H9 (cell line): Measurements from ENCODE around the gene CSMD2. TPM values are rescaled to one million over a fixed set of nuclear protein-coding genes. Genes with fewer than 3 reads are reported as not detected.

Source experiments
- DNase-seq: peaks from one replicate; pipeline ENCODE4 v3.0.0-alpha.2; 2017
- H2AFZ ChIP-seq: one replicate; pipeline ENCODE4 v1.6.1; 2013; ENCODE audit warnings: mild to moderate bottlenecking, low read length, control low read depth, moderate library complexity
- H2AK5ac ChIP-seq: 2 replicates; pipeline ENCODE4 v1.6.1; 2013; ENCODE audit warnings: low read length, control low read depth, mixed read lengths; ENCODE audit not compliant: insufficient read length
- H2BK120ac ChIP-seq: one replicate; pipeline ENCODE4 v1.6.1; 2013; ENCODE audit warnings: low read depth, mild to moderate bottlenecking, low read length, control low read depth, inconsistent platforms; ENCODE audit not compliant: poor library complexity, severe bottlenecking
- H2BK12ac ChIP-seq: 2 replicates; pipeline ENCODE4 v1.6.1; 2013; ENCODE audit warnings: low read length, control low read depth, mixed read lengths, low read depth; ENCODE audit not compliant: insufficient read length
- H2BK15ac ChIP-seq: 2 replicates; pipeline ENCODE4 v1.6.1; 2013; ENCODE audit warnings: low read depth, low read length, control low read depth
- H2BK20ac ChIP-seq: one replicate; pipeline ENCODE4 v1.6.1; 2013; ENCODE audit warnings: low read depth, mild to moderate bottlenecking, low read length, control low read depth, inconsistent platforms; ENCODE audit not compliant: poor library complexity, severe bottlenecking
- H2BK5ac ChIP-seq: 2 replicates; pipeline ENCODE4 v1.6.1; 2013; ENCODE audit warnings: low read length, control low read depth, mixed read lengths; ENCODE audit not compliant: insufficient read length
- H3K14ac ChIP-seq: 2 replicates; pipeline ENCODE4 v1.6.1; 2013; ENCODE audit warnings: low read length, control low read depth; ENCODE audit not compliant: insufficient read depth
- H3K18ac ChIP-seq: 2 replicates; pipeline ENCODE4 v1.6.1; 2013; ENCODE audit warnings: low read depth, mild to moderate bottlenecking, mixed read lengths, low read length, control low read depth; ENCODE audit not compliant: insufficient read length
- H3K23ac ChIP-seq: 2 replicates; pipeline ENCODE4 v1.6.1; 2013; ENCODE audit warnings: low read length, control low read depth, mixed read lengths, low read depth; ENCODE audit not compliant: insufficient read length
- H3K23me2 ChIP-seq: 2 replicates; pipeline ENCODE4 v1.6.1; 2013; ENCODE audit warnings: low read depth, mild to moderate bottlenecking, mixed read lengths, low read length, control low read depth; ENCODE audit not compliant: insufficient read length, poor library complexity, severe bottlenecking
- H3K27ac ChIP-seq: 2 replicates; pipeline ENCODE4 v1.5.1; 2013; ENCODE audit warnings: low read length, control low read depth, mixed read lengths, low read depth; ENCODE audit not compliant: insufficient read length
- H3K27me3 ChIP-seq: 2 replicates; pipeline ENCODE4 v1.6.1; 2013; ENCODE audit warnings: low read length, control low read depth, inconsistent platforms; ENCODE audit not compliant: insufficient read depth
- H3K4ac ChIP-seq: 2 replicates; pipeline ENCODE4 v1.6.1; 2013; ENCODE audit warnings: low read depth, mild to moderate bottlenecking, control low read depth, inconsistent platforms, low read length, moderate library complexity
- H3K4me1 ChIP-seq: 2 replicates; pipeline ENCODE4 v1.6.1; 2013; ENCODE audit warnings: low read length, control low read depth, inconsistent platforms; ENCODE audit not compliant: insufficient read depth
- H3K4me2 ChIP-seq: 2 replicates; pipeline ENCODE4 v1.6.1; 2013; ENCODE audit warnings: low read length, control low read depth, mixed read lengths; ENCODE audit not compliant: insufficient read length, insufficient read depth
- H3K56ac ChIP-seq: 2 replicates; pipeline ENCODE4 v1.6.1; 2013; ENCODE audit warnings: low read depth, mild to moderate bottlenecking, mixed read lengths, low read length, control low read depth; ENCODE audit not compliant: insufficient read length
- H3K79me1 ChIP-seq: 2 replicates; pipeline ENCODE4 v1.6.1; 2013; ENCODE audit warnings: low read depth, mild to moderate bottlenecking, moderate library complexity, low read length, control low read depth, inconsistent platforms; ENCODE audit not compliant: insufficient read depth, poor library complexity, severe bottlenecking
- H3K79me2 ChIP-seq: 2 replicates; pipeline ENCODE4 v1.6.1; 2013; ENCODE audit warnings: low read length, control low read depth, inconsistent platforms; ENCODE audit not compliant: insufficient read depth
- H3K9ac ChIP-seq: 2 replicates; pipeline ENCODE4 v1.6.1; 2013; ENCODE audit warnings: low read length, control low read depth, mixed read lengths; ENCODE audit not compliant: insufficient read length; ENCODE audit errors: extremely low read depth
- H3K9me3 ChIP-seq: one replicate; pipeline ENCODE4 v1.6.1; 2013; ENCODE audit warnings: low read depth, low read length, inconsistent platforms; ENCODE audit not compliant: control insufficient read depth
- H3T11ph ChIP-seq: one replicate; pipeline ENCODE4 v1.6.1; 2013; ENCODE audit warnings: mild to moderate bottlenecking, low read length, control low read depth, inconsistent platforms
- H4K20me1 ChIP-seq: one replicate; pipeline ENCODE4 v1.6.1; 2013; ENCODE audit not compliant: control insufficient read depth, insufficient read length, insufficient read depth
- H4K5ac ChIP-seq: 2 replicates; pipeline ENCODE4 v1.6.1; 2013; ENCODE audit warnings: low read depth, mild to moderate bottlenecking, mixed read lengths, low read length, control low read depth; ENCODE audit not compliant: insufficient read length
- H4K8ac ChIP-seq: replicated peaks from 2 replicates; pipeline ENCODE4 v1.6.1; 2013; ENCODE audit warnings: low read length, control low read depth, mixed read lengths, low read depth; ENCODE audit not compliant: insufficient read length
- H4K91ac ChIP-seq: 2 replicates; pipeline ENCODE4 v1.6.1; 2013; ENCODE audit warnings: low read depth, mild to moderate bottlenecking, moderate library complexity, mixed read lengths, low read length, control low read depth; ENCODE audit not compliant: insufficient read length
- H3K27ac Mint-ChIP-seq, 3 experiments: 2 replicates in 2 of 3; 3 replicates in 1 of 3; pipeline ENCODE4 v1.8.0; 2020 to 2021; ENCODE audit warnings: mixed read lengths in 3 of 3, mild to moderate bottlenecking in 1 of 3, moderate library complexity in 1 of 3
- H3K27me3 Mint-ChIP-seq: 2 replicates; pipeline ENCODE4 v1.8.0; 2021; ENCODE audit warnings: low read depth, mild to moderate bottlenecking, moderate library complexity, mixed read lengths
- H3K36me3 Mint-ChIP-seq, 3 experiments: 2 replicates in 2 of 3; 3 replicates in 1 of 3; pipeline ENCODE4 v1.8.0; 2020 to 2021; ENCODE audit warnings: low read depth in 3 of 3, mixed read lengths in 3 of 3; ENCODE audit not compliant: insufficient read depth in 1 of 3
- H3K4me1 Mint-ChIP-seq, 2 experiments: 2 replicates each; pipeline ENCODE4 v1.8.0; 2020; ENCODE audit warnings: mixed read lengths in 2 of 2
- H3K4me3 Mint-ChIP-seq, 2 experiments: 2 replicates in 1 of 2; 3 replicates in 1 of 2; pipeline ENCODE4 v1.8.0; 2020 to 2021; ENCODE audit warnings: mild to moderate bottlenecking in 2 of 2, mixed read lengths in 2 of 2, moderate library complexity in 1 of 2
- H3K9me3 Mint-ChIP-seq, 2 experiments: 2 replicates in 1 of 2; 3 replicates in 1 of 2; pipeline ENCODE4 v1.8.0; 2020; ENCODE audit warnings: mild to moderate bottlenecking in 2 of 2, mixed read lengths in 2 of 2, moderate library complexity in 1 of 2
- WGBS: extraction: QIAGEN DNeasy Blood & Tissue Kit; methylation state at CpG from one replicate; pipeline ENCODE4 v1.1.7; 2013; ENCODE audit warnings: missing lambda C conversion rate, low lambda C conversion rate, mixed read lengths; ENCODE audit not compliant: insufficient read length; ENCODE audit errors: extremely low coverage; 5-methylcytosine and 5-hydroxymethylcytosine counted together
- total RNA-seq: library from RNA; stranded (reverse); gene quantifications from 2 replicates; pipeline ENCODE4 v1.2.1, GENCODE V29; 2021
- TF ChIP-seq, protein P1 (sequence below): fragments of 200-600 bp; sonication (generic); conservative IDR thresholded peaks from 3 replicates; pipeline ENCODE4 v1.8.0; 2021; ENCODE audit warnings: antibody characterized with exemption, mild to moderate bottlenecking

Gene CSMD2
- total RNA-seq, 1 experiment from 2014 or later, result 6.4 TPM

DNA sequence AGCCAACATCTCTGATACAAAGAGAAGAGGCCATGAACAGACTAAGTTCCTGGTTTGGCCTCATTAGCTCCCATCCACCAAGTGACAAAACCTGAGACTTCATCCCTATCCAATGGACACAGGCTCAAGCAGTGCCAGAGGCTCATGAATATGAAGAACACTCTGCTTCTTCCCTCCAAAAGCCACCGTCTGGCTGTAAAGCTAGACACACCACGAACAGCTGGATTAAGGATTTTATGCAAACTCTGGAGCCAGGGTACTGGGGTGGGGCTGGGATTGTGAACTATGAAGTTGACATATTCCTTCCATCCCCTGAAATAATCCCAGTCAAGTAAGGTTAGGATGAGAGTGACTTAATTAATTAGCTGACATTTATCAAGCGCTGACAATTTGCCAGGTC is 139.4 kb downstream of the CSMD2 start:
- no peak overlapping the region for H2BK120ac ChIP-seq
- no peak overlapping the region for H3K27ac Mint-ChIP-seq
- no peak overlapping the region for H2AFZ ChIP-seq
- H3K27me3 ChIP-seq, result no peaks in the 10 kb centered on the region
- H3K23me2 ChIP-seq, result no peaks in the 10 kb centered on the region
- H3K27ac ChIP-seq, result no peak overlapping the region
- no peak overlapping the region for H4K8ac ChIP-seq
- H3K23ac ChIP-seq, result no peak overlapping the region
- no peak overlapping the region for H4K5ac ChIP-seq
- TF ChIP-seq, protein P1, sequence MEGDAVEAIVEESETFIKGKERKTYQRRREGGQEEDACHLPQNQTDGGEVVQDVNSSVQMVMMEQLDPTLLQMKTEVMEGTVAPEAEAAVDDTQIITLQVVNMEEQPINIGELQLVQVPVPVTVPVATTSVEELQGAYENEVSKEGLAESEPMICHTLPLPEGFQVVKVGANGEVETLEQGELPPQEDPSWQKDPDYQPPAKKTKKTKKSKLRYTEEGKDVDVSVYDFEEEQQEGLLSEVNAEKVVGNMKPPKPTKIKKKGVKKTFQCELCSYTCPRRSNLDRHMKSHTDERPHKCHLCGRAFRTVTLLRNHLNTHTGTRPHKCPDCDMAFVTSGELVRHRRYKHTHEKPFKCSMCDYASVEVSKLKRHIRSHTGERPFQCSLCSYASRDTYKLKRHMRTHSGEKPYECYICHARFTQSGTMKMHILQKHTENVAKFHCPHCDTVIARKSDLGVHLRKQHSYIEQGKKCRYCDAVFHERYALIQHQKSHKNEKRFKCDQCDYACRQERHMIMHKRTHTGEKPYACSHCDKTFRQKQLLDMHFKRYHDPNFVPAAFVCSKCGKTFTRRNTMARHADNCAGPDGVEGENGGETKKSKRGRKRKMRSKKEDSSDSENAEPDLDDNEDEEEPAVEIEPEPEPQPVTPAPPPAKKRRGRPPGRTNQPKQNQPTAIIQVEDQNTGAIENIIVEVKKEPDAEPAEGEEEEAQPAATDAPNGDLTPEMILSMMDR, result no peak
- H3K79me2 ChIP-seq, result no peaks in the 10 kb centered on the region
- no peak for DNase-seq
- H2BK20ac ChIP-seq, result no peak overlapping the region
- no peak overlapping the region for H2BK15ac ChIP-seq
- no peak overlapping the region for H3K4ac ChIP-seq
- no CpG with 5 or more reads among the region's 3 CpGs for WGBS
- H4K20me1 ChIP-seq, result peaks cover 2% of the 10 kb centered on the region
- no peak overlapping the region for H3K9ac ChIP-seq
- no peak overlapping the region for H3K14ac ChIP-seq
- H3K36me3 Mint-ChIP-seq, result peaks cover 0 to 7% (median 4%) of the 10 kb centered on the region in 3 experiments; a peak in 3 of 7 replicates
- no peak overlapping the region for H2BK5ac ChIP-seq
- no peaks in the 10 kb centered on the region for H3K9me3 Mint-ChIP-seq
- H2BK12ac ChIP-seq, result no peak overlapping the region
- H3K79me1 ChIP-seq, result no peaks in the 10 kb centered on the region
- no peak overlapping the region for H3K56ac ChIP-seq
- H2AK5ac ChIP-seq, result no peak overlapping the region
- no peaks in the 10 kb centered on the region for H3K9me3 ChIP-seq
- H3T11ph ChIP-seq, result no peak overlapping the region
- peaks cover 3 to 13% of the 10 kb centered on the region in 2 experiments; a peak in 3 of 4 replicates for H3K4me1 Mint-ChIP-seq
- H3K18ac ChIP-seq, result no peak overlapping the region
- H4K91ac ChIP-seq, result no peak overlapping the region
- H3K4me3 Mint-ChIP-seq, result no peak overlapping the region
- H3K27me3 Mint-ChIP-seq, result peaks cover 3% of the 10 kb centered on the region; the same call in 1 of the 2 replicates
- H3K4me1 ChIP-seq, result no peaks in the 10 kb centered on the region; the same call in 1 of the 2 replicates
- H3K4me2 ChIP-seq, result no peak overlapping the region
